ENCODE results near the gene SF3A2. TPM values are rescaled to one million over a fixed set of nuclear protein-coding genes. Genes with fewer than 3 reads are reported as not detected.

Gene SF3A2
- total and polyA plus RNA-seq, 10 of the 15 experiments (the other 5 are each of a cell fraction or from before 2014, with no cell fraction given): 0.33 to 143 (median 30.6) TPM

GRCh38 chr19:2282062-2282861 is 45.6 kb downstream of the SF3A2 start, which contains the start of gene PEAK3 (continued):
- TF ChIP-seq ZSCAN29 (IDR thresholded peaks at IDR 0.05): no peak
- TF ChIP-seq EP300 (IDR thresholded peaks at IDR 0.05; ENCODE audit: borderline replicate concordance in 1 of 2, control insufficient read depth in 1 of 2, low read depth in 2 of 2, low read length in 2 of 2): no peak
- TF ChIP-seq TBL1XR1 (IDR thresholded peaks at IDR 0.05; ENCODE audit: low read depth, low read length): no peak
- TF ChIP-seq ESRRA (IDR thresholded peaks at IDR 0.05; ENCODE audit: low read length): no peak
- peak; percentile 48; the same call in 1 of the 2 replicates for TF ChIP-seq MLLT1 (IDR thresholded peaks at IDR 0.05)
- no peak for TF ChIP-seq FOXM1 (IDR thresholded peaks at IDR 0.05; ENCODE audit: low read depth, low read length)
- TF ChIP-seq FOS (IDR thresholded peaks at IDR 0.05; ENCODE audit: borderline replicate concordance, extremely low read depth, insufficient read length): no peak
- TF ChIP-seq SMAD5 (IDR thresholded peaks at IDR 0.05; ENCODE audit: low read depth): no peak
- TF ChIP-seq ZBTB11 (CRISPR knock-in tag; IDR thresholded peaks at IDR 0.05): no peak
- peak; percentile 12; the same call in 1 of the 2 replicates for TF ChIP-seq BACH1 (IDR thresholded peaks at IDR 0.05; ENCODE audit: borderline replicate concordance)
- TF ChIP-seq ASH2L (IDR thresholded peaks at IDR 0.05; ENCODE audit: borderline replicate concordance, low read depth): no peak
- TF ChIP-seq CHD4 (IDR thresholded peaks at IDR 0.05): no peak
